IPS-NIHi7 (cell line): Measurements from ENCODE around the gene S100A8.

Experiments
- DNase-seq: peaks from one replicate; pipeline ENCODE4 v3.0.0; 2012; ENCODE audit warnings: mixed read lengths; ENCODE audit errors: extremely low spot score

The S100A8 gene

GRCh38 chr1:153362187-153362775, 28.6 kb downstream of the S100A8 start:
- DNase-seq = no peak

- no peak for DNase-seq
Observed at GRCh38 chr1:153361480-153362109, 29.3 kb downstream of the S100A8 start.

GRCh38 chr1:153360592-153361479, 30.0 kb downstream of the S100A8 start:
- no peak for DNase-seq

- no peak for DNase-seq
Observed at GRCh38 chr1:153360190-153360589, 30.7 kb downstream of the S100A8 start.

- DNase-seq = no peak
Observed at GRCh38 chr1:153359241-153359640, 31.6 kb downstream of the S100A8 start.

- no peak for DNase-seq
Observed at GRCh38 chr1:153358691-153358975, 32.2 kb downstream of the S100A8 start.

- no peak for DNase-seq
Observed at GRCh38 chr1:153357853-153358690, 32.8 kb downstream of the S100A8 start, which contains the start of gene S100A9. TSS of gene S100A9 (plus strand) at chr1:153357854. CDS start at chr1:153358284, 430 bp downstream.

GRCh38 chr1:153357076-153357852, 33.6 kb downstream of the S100A8 start:
- DNase-seq = no peak

- DNase-seq = no peak
Observed at GRCh38 chr1:153356392-153357075, 34.3 kb downstream of the S100A8 start.

- peak; percentile 86 for DNase-seq
Observed at GRCh38 chr1:153355445-153356071, 35.3 kb downstream of the S100A8 start.

- no peak for DNase-seq
Observed at GRCh38 chr1:153354515-153355193, 36.2 kb downstream of the S100A8 start.

- DNase-seq = peak; percentile 83
Observed at GRCh38 chr1:153353226-153353947, 37.5 kb downstream of the S100A8 start.

GRCh38 chr1:153352523-153352922, 38.4 kb downstream of the S100A8 start:
- peak; percentile 85 for DNase-seq

- no peak for DNase-seq
Observed at GRCh38 chr1:153350321-153350957, 40.4 kb downstream of the S100A8 start.

GRCh38 chr1:153349363-153350320, 41.2 kb downstream of the S100A8 start:
- DNase-seq = no peak

GRCh38 chr1:153348511-153349362, 42.1 kb downstream of the S100A8 start, which contains the start of gene PGLYRP4:
TSS of gene PGLYRP4 (minus strand) at chr1:153348841. CDS start at chr1:153347932, 909 bp downstream.
- DNase-seq = no peak
